GM19351 (cell line): Measurements from ENCODE around the gene AFF1.
"Not testable (repeated sequence)": the region's sequence is repeated elsewhere in the genome, so short reads cannot be mapped to it uniquely, and the experiment has no call there.

Experiments
- ATAC-seq: cut with Tn5 transposase; IDR thresholded peaks from one replicate; pipeline ENCODE4 v1.9.1; 2021; ENCODE audit warnings: mild to moderate bottlenecking, moderate library complexity; ENCODE audit not compliant: unreplicated experiment

AFF1 gene

GRCh38 chr4:87130985-87131703 is 196.3 kb downstream of the AFF1 start:
- no peak for ATAC-seq

- no peak for ATAC-seq
Measured at GRCh38 chr4:87132035-87132434, 197.2 kb downstream of the AFF1 start.

- no peak for ATAC-seq
Measured at GRCh38 chr4:87133183-87133582, 198.4 kb downstream of the AFF1 start.

GRCh38 chr4:87134122-87134521 is 199.3 kb downstream of the AFF1 start:
- ATAC-seq, result no peak

GRCh38 chr4:87141428-87141827 is 206.6 kb downstream of the AFF1 start:
- ATAC-seq, result no peak

DNA sequence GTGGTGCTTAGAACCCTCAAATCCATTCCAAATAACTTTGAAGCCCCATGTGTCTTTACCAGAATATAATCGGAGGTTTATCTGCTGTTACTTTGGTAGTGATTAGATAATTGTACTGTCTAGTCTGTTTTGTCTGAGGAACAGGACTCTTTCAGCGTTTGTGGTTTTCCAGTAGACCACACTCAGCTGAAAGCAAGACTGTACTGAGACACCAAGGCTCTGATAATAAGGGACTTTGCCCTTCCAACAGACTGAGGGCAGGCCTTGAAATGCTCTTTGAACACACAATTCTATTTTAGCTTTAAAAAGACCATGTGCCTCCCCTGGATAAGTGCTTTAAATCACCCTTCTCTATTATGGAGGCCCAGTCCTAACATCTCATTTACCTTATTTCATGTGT is 209.5 kb downstream of the AFF1 start:
- ATAC-seq, result no peak

DNA sequence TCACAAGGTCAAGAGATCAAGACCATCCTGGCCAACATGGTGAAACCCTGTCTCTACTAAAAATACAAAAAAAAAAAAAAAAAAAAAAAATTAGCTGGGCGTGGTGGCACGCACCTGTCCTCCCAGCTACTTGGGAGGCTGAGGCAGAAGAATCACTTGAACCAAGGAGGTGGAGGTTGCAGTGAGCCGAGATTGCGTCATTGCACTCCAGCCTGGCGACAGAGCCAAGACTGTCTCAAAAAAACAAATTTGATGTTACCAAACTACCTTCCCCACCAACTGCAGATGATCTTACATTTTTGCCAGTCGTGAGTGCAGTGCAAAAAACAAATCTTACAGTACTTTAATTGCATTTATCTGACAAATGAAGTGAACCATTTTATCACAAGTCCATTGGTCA is 211.1 kb downstream of the AFF1 start:
- ATAC-seq, result not testable (repeated sequence)

DNA sequence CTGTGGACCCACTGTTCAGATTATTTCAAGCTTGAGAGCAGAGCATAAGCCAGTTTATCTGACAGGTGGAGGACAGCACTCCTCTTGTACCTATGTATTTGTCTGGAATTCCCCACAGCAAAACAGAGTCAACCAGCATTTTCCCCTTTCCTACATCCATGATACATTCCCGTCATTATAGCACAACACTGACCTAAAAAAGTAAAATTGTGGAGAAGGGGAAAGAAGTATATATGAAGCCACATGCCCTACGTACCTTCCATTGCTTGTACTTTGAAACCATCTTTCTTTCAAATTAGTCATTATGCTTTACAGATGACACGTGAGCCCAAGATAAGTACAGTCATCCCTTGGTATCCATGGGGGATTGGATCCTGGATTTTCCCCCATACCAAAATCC is 212.3 kb downstream of the AFF1 start:
- no peak for ATAC-seq

DNA sequence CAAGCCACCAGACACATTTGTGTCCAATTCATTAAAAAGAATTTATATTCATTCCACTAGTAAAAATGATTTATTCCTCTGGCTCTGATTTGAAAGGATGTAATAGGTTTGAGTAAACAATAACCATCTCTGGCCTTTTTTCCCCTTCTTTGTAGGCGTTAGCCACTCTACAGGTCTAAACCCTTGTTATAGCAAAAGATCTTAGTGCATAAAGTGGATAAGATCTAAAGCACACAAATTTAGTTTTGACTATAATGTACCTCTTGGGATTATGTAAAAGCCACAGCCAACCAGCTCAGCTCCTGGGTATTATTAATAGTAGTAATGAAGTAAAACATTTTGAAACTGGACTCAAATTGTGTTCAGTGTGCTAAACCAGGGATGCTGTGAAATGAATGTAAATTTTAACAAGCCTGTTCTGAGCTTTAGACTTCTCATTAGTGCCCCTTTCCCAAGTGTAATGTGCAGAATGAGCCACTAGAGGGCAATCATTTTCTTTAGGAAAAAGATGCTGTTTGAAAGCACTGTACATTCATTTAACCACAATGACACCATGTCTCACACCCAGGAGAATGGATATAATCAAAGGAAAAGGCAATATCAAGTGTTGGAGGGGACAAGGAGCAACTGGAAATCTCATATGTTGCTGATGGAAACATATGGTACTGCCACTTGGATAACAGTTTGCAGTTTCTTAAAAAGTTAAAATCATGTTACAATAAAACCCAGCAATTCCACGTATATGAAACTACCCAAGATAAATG is 215.9 kb downstream of the AFF1 start:
- ATAC-seq, result peak; percentile 78

DNA sequence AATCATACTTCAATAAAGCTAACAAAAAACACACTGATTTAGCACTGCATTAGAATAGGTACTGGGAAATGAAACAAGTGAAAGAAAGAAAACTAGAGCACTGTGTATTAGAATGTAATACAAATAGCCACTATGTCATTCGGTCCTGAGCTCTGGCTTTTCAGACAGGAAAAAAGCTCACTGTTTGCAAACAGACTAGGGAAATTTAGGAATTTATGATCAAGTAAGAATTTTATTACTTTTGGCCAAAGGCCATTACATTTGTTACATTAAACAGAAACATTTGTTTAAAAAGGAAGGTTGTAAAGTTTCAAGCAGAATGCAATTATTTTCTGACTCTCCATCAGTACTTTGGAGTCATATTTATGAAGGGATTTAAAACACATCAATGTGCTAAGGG is 216.9 kb downstream of the AFF1 start:
- no peak for ATAC-seq

- ATAC-seq, result no peak
Measured at GRCh38 chr4:87152310-87153041, 217.7 kb downstream of the AFF1 start.

DNA sequence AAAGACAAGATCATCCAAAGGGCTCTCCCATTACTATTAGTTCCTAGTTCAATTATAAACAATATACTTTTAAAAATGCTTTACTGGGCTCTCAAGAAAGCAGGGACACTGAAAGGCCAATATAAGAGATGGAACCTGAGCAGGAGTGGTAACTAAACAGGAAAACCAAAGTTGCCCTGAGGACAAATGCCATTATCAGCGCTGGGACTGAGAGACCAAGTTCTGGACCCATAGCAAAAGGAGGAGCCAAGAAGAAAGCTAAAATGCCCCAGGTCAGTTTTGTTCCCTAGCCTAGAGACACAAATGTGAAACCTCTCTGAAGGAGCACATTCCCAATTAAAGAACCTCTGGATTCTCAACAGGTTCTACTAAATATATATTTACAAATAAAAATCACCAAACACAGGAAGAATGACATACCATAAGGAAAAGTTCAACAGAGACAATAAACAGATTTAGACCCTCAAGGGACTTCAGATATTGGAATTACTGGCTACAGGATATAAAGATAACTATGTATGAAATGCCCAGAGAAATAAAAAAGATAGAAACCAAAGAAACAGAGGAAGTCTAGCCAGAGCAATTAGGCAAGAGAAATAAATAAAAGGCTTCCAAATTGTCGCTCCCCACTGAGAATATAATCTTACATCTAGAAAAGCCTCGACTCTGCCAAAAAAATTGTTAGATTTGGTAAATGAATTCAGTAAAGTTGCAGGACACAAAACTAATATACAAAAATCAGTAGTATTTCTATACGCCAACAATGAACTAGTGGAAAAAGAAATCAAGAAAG is 218.5 kb downstream of the AFF1 start:
- no peak for ATAC-seq

DNA sequence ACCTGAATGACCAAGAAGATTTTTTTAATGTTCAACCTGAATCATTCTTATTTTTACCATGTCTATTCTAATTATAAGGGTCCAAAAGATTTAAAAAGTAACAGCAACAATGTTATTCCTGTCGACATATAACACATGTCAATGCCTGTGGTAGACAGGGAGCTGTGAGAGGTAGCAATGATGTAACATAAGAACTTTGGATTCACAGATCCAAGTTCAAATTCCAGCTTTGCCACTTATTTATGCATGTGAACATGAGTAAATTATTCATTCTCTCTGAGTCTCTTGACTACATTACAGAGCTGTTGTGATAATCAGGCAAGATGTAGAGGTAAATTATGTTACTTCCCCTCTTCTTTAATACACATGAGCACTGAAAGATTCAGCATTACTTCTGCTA is 231.1 kb downstream of the AFF1 start:
- no peak for ATAC-seq

GRCh38 chr4:87166296-87166854 is 231.6 kb downstream of the AFF1 start:
- ATAC-seq, result no peak

GRCh38 chr4:87171944-87172343 is 237.1 kb downstream of the AFF1 start:
- ATAC-seq, result no peak

DNA sequence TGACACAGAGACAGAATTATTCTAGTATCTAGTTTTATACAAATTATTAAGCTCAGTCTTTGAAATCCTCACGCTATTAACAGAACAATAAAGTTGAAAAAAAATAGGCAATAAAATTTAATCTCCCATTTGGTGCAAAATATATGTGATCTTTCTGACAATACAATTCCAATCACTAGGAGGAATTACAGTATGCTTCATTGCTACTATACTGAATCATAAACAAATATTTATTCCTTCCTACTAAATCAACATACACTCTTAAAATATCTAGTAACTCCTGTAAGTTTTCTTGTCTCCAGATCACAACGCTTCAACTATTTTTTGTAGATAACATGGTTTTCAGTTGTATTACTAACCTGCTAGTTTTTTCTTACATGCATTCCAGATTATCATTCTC is 239.9 kb downstream of the AFF1 start:
- ATAC-seq, result no peak

GRCh38 chr4:87179751-87180150 is 244.9 kb downstream of the AFF1 start:
- ATAC-seq, result no peak

GRCh38 chr4:87180767-87181166 is 246.0 kb downstream of the AFF1 start:
- no peak for ATAC-seq

- no peak for ATAC-seq
Measured at GRCh38 chr4:87185146-87185870, 250.5 kb downstream of the AFF1 start.

DNA sequence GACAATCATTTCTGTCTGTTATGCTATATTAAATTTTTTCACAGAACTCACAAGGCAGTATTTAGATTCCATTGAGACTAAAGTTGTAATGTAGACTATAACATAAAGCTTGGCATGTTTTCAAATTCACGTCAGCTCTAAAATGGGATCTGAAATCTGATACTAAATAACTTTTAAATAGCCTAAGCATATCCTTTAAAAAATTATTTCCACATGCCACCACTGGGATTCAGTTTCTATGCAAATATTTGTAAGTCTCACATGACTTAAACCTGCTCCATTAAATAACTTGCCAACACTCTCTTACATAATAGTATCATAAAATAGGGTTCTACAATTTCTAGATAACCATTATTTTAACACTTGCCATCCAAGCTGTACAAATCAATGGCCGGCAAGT is 253.2 kb downstream of the AFF1 start:
- no peak for ATAC-seq
